ENCODE results near the gene STKLD1.
A peak's percentile ranks its signal among the peaks of the same experiment; 100 is the strongest.

The STKLD1 gene

GRCh38 chr9:133332381-133332730, 43.8 kb upstream of the STKLD1 start:
- Histone ChIP-seq H3K9ac (ENCODE audit: low read depth, low read length, poor library complexity, severe bottlenecking) (no peak overlapping the region), H3K9me2 (replicated peaks; ENCODE audit: low read depth, low read length) (no peaks in the 10 kb centered on the region), H3F3A (ENCODE audit: low read depth) (no peaks in the 10 kb centered on the region), H3K27me3 (ENCODE audit: insufficient read depth, low read length, poor library complexity, severe bottlenecking) (no peaks in the 10 kb centered on the region), H3K4me1 (ENCODE audit: insufficient read depth, low read length, poor library complexity, severe bottlenecking) (peaks cover 24% of the 10 kb centered on the region), H2AFZ (ENCODE audit: low read length) (no peak overlapping the region), H3K79me2 (ENCODE audit: insufficient read depth, low read length) (peaks cover 39% of the 10 kb centered on the region), H4K20me1 (ENCODE audit: insufficient read depth, low read length, poor library complexity, severe bottlenecking) (peaks cover 40% of the 10 kb centered on the region), H3K36me3 (ENCODE audit: insufficient read depth, low read length) (peaks cover 44% of the 10 kb centered on the region; the same call in 1 of the 2 replicates), H3K4me3 (ENCODE audit: low read length, poor library complexity, severe bottlenecking) (no peak overlapping the region), H3K4me2 (ENCODE audit: low read depth, low read length, poor library complexity, severe bottlenecking) (no peak overlapping the region), H3K9me3 (ENCODE audit: insufficient read depth, low read depth, low read length) (no peaks in the 10 kb centered on the region)
- TF ChIP-seq EZH2phosphoT487 (IDR thresholded peaks at IDR 0.05; ENCODE audit: borderline replicate concordance), result no peak
- TF ChIP-seq CTCF (conservative IDR thresholded peaks at IDR 0.05; ENCODE audit: low read length), result no peak

GRCh38 chr9:133333011-133333410, 43.2 kb upstream of the STKLD1 start:
- TF ChIP-seq CTCF (conservative IDR thresholded peaks at IDR 0.05; ENCODE audit: low read length) (no peak), EZH2phosphoT487 (IDR thresholded peaks at IDR 0.05; ENCODE audit: borderline replicate concordance) (no peak)

DNA sequence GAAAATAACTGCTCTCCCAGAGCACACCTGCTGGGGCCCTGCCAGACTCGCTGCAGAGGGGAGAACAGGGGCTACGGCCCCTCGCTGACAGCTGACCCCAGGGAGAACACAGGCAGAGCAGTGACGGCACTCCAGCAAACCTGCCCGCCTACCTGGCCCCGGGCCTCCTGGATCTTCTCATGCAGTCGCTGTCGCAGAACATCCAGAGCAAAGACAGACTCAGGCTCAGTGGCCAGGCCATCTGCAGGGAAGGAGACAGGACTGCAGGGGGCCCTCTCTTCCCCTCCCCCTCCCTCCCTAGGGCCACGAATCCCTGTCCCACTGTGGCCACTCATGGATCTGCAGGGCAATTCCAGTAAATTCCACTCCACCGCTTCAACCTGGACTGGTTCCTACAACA, 42.6 kb upstream of the STKLD1 start:
- Histone ChIP-seq H3F3A (ENCODE audit: low read depth) (no peaks in the 10 kb centered on the region), H3K4me2 (ENCODE audit: low read depth, low read length, poor library complexity, severe bottlenecking) (peak overlapping the region; percentile 79), H4K20me1 (ENCODE audit: insufficient read depth, low read length, poor library complexity, severe bottlenecking) (peaks cover 40% of the 10 kb centered on the region), H3K4me3 (ENCODE audit: low read length, poor library complexity, severe bottlenecking) (peak overlapping the region; percentile 82), H3K9me2 (replicated peaks; ENCODE audit: low read depth, low read length) (no peaks in the 10 kb centered on the region), H2AFZ (ENCODE audit: low read length) (no peak overlapping the region), H3K9ac (ENCODE audit: low read depth, low read length, poor library complexity, severe bottlenecking) (peak overlapping the region; percentile 77), H3K36me3 (ENCODE audit: insufficient read depth, low read length) (peaks cover 44% of the 10 kb centered on the region; the same call in 1 of the 2 replicates), H3K9me3 (ENCODE audit: insufficient read depth, low read depth, low read length) (no peaks in the 10 kb centered on the region), H3K4me1 (ENCODE audit: insufficient read depth, low read length, poor library complexity, severe bottlenecking) (peaks cover 24% of the 10 kb centered on the region), H3K27me3 (ENCODE audit: insufficient read depth, low read length, poor library complexity, severe bottlenecking) (no peaks in the 10 kb centered on the region), H3K79me2 (ENCODE audit: insufficient read depth, low read length) (peaks cover 39% of the 10 kb centered on the region)
- TF ChIP-seq EZH2phosphoT487 (IDR thresholded peaks at IDR 0.05; ENCODE audit: borderline replicate concordance) (no peak), CTCF (conservative IDR thresholded peaks at IDR 0.05; ENCODE audit: low read length) (no peak)

More at GRCh38 chr9:133333011-133333410, 43.2 kb upstream of the STKLD1 start:
- H3F3A ChIP-seq (ENCODE audit: low read depth), result no peaks in the 10 kb centered on the region
- no peaks in the 10 kb centered on the region for H3K27me3 ChIP-seq (ENCODE audit: insufficient read depth, low read length, poor library complexity, severe bottlenecking)
- H4K20me1 ChIP-seq (ENCODE audit: insufficient read depth, low read length, poor library complexity, severe bottlenecking), result peaks cover 40% of the 10 kb centered on the region
- peaks cover 39% of the 10 kb centered on the region for H3K79me2 ChIP-seq (ENCODE audit: insufficient read depth, low read length)
- H3K9me2 ChIP-seq (replicated peaks; ENCODE audit: low read depth, low read length), result no peaks in the 10 kb centered on the region
- peak overlapping the region; percentile 82 for H3K4me3 ChIP-seq (ENCODE audit: low read length, poor library complexity, severe bottlenecking)
- H2AFZ ChIP-seq (ENCODE audit: low read length), result no peak overlapping the region
- peaks cover 44% of the 10 kb centered on the region; the same call in 1 of the 2 replicates for H3K36me3 ChIP-seq (ENCODE audit: insufficient read depth, low read length)
- no peaks in the 10 kb centered on the region for H3K9me3 ChIP-seq (ENCODE audit: insufficient read depth, low read depth, low read length)
- H3K4me1 ChIP-seq (ENCODE audit: insufficient read depth, low read length, poor library complexity, severe bottlenecking), result peaks cover 24% of the 10 kb centered on the region
- H3K4me2 ChIP-seq (ENCODE audit: low read depth, low read length, poor library complexity, severe bottlenecking), result peak overlapping the region; percentile 79
- no peak overlapping the region for H3K9ac ChIP-seq (ENCODE audit: low read depth, low read length, poor library complexity, severe bottlenecking)

All from Loucy (cell line).